H9 (cell line): ENCODE data around the gene ANO6. TPM values are rescaled to one million over a fixed set of nuclear protein-coding genes. Genes with fewer than 3 reads are reported as not detected.
A peak's percentile ranks its signal among the peaks of the same experiment; 100 is the strongest.

Experiments used
- DNase-seq: peaks from one replicate; pipeline ENCODE4 v3.0.0-alpha.2; 2017
- H2AFZ ChIP-seq: one replicate; pipeline ENCODE4 v1.6.1; 2013; ENCODE audit warnings: mild to moderate bottlenecking, low read length, control low read depth, moderate library complexity
- H2AK5ac ChIP-seq: 2 replicates; pipeline ENCODE4 v1.6.1; 2013; ENCODE audit warnings: low read length, control low read depth, mixed read lengths; ENCODE audit not compliant: insufficient read length
- H2BK120ac ChIP-seq: one replicate; pipeline ENCODE4 v1.6.1; 2013; ENCODE audit warnings: low read depth, mild to moderate bottlenecking, low read length, control low read depth, inconsistent platforms; ENCODE audit not compliant: poor library complexity, severe bottlenecking
- H2BK12ac ChIP-seq: 2 replicates; pipeline ENCODE4 v1.6.1; 2013; ENCODE audit warnings: low read length, control low read depth, mixed read lengths, low read depth; ENCODE audit not compliant: insufficient read length
- H2BK15ac ChIP-seq: 2 replicates; pipeline ENCODE4 v1.6.1; 2013; ENCODE audit warnings: low read depth, low read length, control low read depth
- H2BK20ac ChIP-seq: one replicate; pipeline ENCODE4 v1.6.1; 2013; ENCODE audit warnings: low read depth, mild to moderate bottlenecking, low read length, control low read depth, inconsistent platforms; ENCODE audit not compliant: poor library complexity, severe bottlenecking
- H2BK5ac ChIP-seq: 2 replicates; pipeline ENCODE4 v1.6.1; 2013; ENCODE audit warnings: low read length, control low read depth, mixed read lengths; ENCODE audit not compliant: insufficient read length
- H3K14ac ChIP-seq: 2 replicates; pipeline ENCODE4 v1.6.1; 2013; ENCODE audit warnings: low read length, control low read depth; ENCODE audit not compliant: insufficient read depth
- H3K18ac ChIP-seq: 2 replicates; pipeline ENCODE4 v1.6.1; 2013; ENCODE audit warnings: low read depth, mild to moderate bottlenecking, mixed read lengths, low read length, control low read depth; ENCODE audit not compliant: insufficient read length
- H3K23ac ChIP-seq: 2 replicates; pipeline ENCODE4 v1.6.1; 2013; ENCODE audit warnings: low read length, control low read depth, mixed read lengths, low read depth; ENCODE audit not compliant: insufficient read length
- H3K23me2 ChIP-seq: 2 replicates; pipeline ENCODE4 v1.6.1; 2013; ENCODE audit warnings: low read depth, mild to moderate bottlenecking, mixed read lengths, low read length, control low read depth; ENCODE audit not compliant: insufficient read length, poor library complexity, severe bottlenecking
- H3K27ac ChIP-seq: 2 replicates; pipeline ENCODE4 v1.5.1; 2013; ENCODE audit warnings: low read length, control low read depth, mixed read lengths, low read depth; ENCODE audit not compliant: insufficient read length
- H3K27me3 ChIP-seq: 2 replicates; pipeline ENCODE4 v1.6.1; 2013; ENCODE audit warnings: low read length, control low read depth, inconsistent platforms; ENCODE audit not compliant: insufficient read depth
- H3K4ac ChIP-seq: 2 replicates; pipeline ENCODE4 v1.6.1; 2013; ENCODE audit warnings: low read depth, mild to moderate bottlenecking, control low read depth, inconsistent platforms, low read length, moderate library complexity
- H3K4me1 ChIP-seq: 2 replicates; pipeline ENCODE4 v1.6.1; 2013; ENCODE audit warnings: low read length, control low read depth, inconsistent platforms; ENCODE audit not compliant: insufficient read depth
- H3K4me2 ChIP-seq: 2 replicates; pipeline ENCODE4 v1.6.1; 2013; ENCODE audit warnings: low read length, control low read depth, mixed read lengths; ENCODE audit not compliant: insufficient read length, insufficient read depth
- H3K56ac ChIP-seq: 2 replicates; pipeline ENCODE4 v1.6.1; 2013; ENCODE audit warnings: low read depth, mild to moderate bottlenecking, mixed read lengths, low read length, control low read depth; ENCODE audit not compliant: insufficient read length
- H3K79me1 ChIP-seq: 2 replicates; pipeline ENCODE4 v1.6.1; 2013; ENCODE audit warnings: low read depth, mild to moderate bottlenecking, moderate library complexity, low read length, control low read depth, inconsistent platforms; ENCODE audit not compliant: insufficient read depth, poor library complexity, severe bottlenecking
- H3K79me2 ChIP-seq: 2 replicates; pipeline ENCODE4 v1.6.1; 2013; ENCODE audit warnings: low read length, control low read depth, inconsistent platforms; ENCODE audit not compliant: insufficient read depth
- H3K9ac ChIP-seq: 2 replicates; pipeline ENCODE4 v1.6.1; 2013; ENCODE audit warnings: low read length, control low read depth, mixed read lengths; ENCODE audit not compliant: insufficient read length; ENCODE audit errors: extremely low read depth
- H3K9me3 ChIP-seq: one replicate; pipeline ENCODE4 v1.6.1; 2013; ENCODE audit warnings: low read depth, low read length, inconsistent platforms; ENCODE audit not compliant: control insufficient read depth
- H3T11ph ChIP-seq: one replicate; pipeline ENCODE4 v1.6.1; 2013; ENCODE audit warnings: mild to moderate bottlenecking, low read length, control low read depth, inconsistent platforms
- H4K20me1 ChIP-seq: one replicate; pipeline ENCODE4 v1.6.1; 2013; ENCODE audit not compliant: control insufficient read depth, insufficient read length, insufficient read depth
- H4K5ac ChIP-seq: 2 replicates; pipeline ENCODE4 v1.6.1; 2013; ENCODE audit warnings: low read depth, mild to moderate bottlenecking, mixed read lengths, low read length, control low read depth; ENCODE audit not compliant: insufficient read length
- H4K8ac ChIP-seq: replicated peaks from 2 replicates; pipeline ENCODE4 v1.6.1; 2013; ENCODE audit warnings: low read length, control low read depth, mixed read lengths, low read depth; ENCODE audit not compliant: insufficient read length
- H4K91ac ChIP-seq: 2 replicates; pipeline ENCODE4 v1.6.1; 2013; ENCODE audit warnings: low read depth, mild to moderate bottlenecking, moderate library complexity, mixed read lengths, low read length, control low read depth; ENCODE audit not compliant: insufficient read length
- H3K27ac Mint-ChIP-seq, 3 experiments: 2 replicates in 2 of 3; 3 replicates in 1 of 3; pipeline ENCODE4 v1.8.0; 2020 to 2021; ENCODE audit warnings: mixed read lengths in 3 of 3, mild to moderate bottlenecking in 1 of 3, moderate library complexity in 1 of 3
- H3K27me3 Mint-ChIP-seq: 2 replicates; pipeline ENCODE4 v1.8.0; 2021; ENCODE audit warnings: low read depth, mild to moderate bottlenecking, moderate library complexity, mixed read lengths
- H3K36me3 Mint-ChIP-seq, 3 experiments: 2 replicates in 2 of 3; 3 replicates in 1 of 3; pipeline ENCODE4 v1.8.0; 2020 to 2021; ENCODE audit warnings: low read depth in 3 of 3, mixed read lengths in 3 of 3; ENCODE audit not compliant: insufficient read depth in 1 of 3
- H3K4me1 Mint-ChIP-seq, 2 experiments: 2 replicates each; pipeline ENCODE4 v1.8.0; 2020; ENCODE audit warnings: mixed read lengths in 2 of 2
- H3K4me3 Mint-ChIP-seq, 2 experiments: 2 replicates in 1 of 2; 3 replicates in 1 of 2; pipeline ENCODE4 v1.8.0; 2020 to 2021; ENCODE audit warnings: mild to moderate bottlenecking in 2 of 2, mixed read lengths in 2 of 2, moderate library complexity in 1 of 2
- H3K9me3 Mint-ChIP-seq, 2 experiments: 2 replicates in 1 of 2; 3 replicates in 1 of 2; pipeline ENCODE4 v1.8.0; 2020; ENCODE audit warnings: mild to moderate bottlenecking in 2 of 2, mixed read lengths in 2 of 2, moderate library complexity in 1 of 2
- total RNA-seq: library from RNA; stranded (reverse); gene quantifications from 2 replicates; pipeline ENCODE4 v1.2.1, GENCODE V29; 2021
- TF ChIP-seq, protein P1 (sequence below): fragments of 200-600 bp; sonication (generic); conservative IDR thresholded peaks from 3 replicates; pipeline ENCODE4 v1.8.0; 2021; ENCODE audit warnings: antibody characterized with exemption, mild to moderate bottlenecking

Gene ANO6
- total RNA-seq, 1 experiment from 2014 or later = 24.3 TPM

DNA sequence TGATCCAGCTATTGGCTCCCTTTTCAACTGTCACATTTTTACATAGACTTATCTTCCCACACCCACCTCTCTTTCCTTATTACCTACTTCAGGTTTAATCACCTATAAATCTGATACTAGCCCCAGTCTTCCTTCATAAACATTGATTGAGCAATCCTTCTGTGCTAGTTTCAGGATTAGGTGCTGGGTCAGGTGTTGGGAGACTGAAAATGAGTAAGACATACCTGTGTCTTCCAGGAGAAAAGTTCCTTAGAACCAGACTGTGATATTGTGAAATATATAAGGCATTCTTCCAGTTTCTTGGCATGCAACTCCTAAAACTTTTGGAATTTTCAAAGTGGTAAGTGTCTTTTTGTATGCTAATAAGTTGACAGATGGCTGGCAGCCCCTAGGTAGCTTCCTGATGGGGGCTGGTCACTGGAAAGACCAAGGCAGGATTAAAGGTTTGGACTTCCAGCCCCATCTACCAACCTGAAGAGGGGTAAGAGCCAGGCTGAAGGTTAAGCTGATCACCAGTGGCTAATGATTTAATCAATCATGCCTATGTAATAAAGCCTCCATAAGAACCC is 4.6 kb downstream of the ANO6 start:
- H3K4me3 Mint-ChIP-seq = 0 out of 5 replicates have a peak overlapping the region, but pooled peaks of 1 of the 2 experiments have one; percentile 27
- no peak overlapping the region for H3K56ac ChIP-seq
- H3K79me2 ChIP-seq = peaks cover 38% of the 10 kb centered on the region; the same call in 1 of the 2 replicates
- H3K79me1 ChIP-seq = peaks cover 5% of the 10 kb centered on the region
- H2AFZ ChIP-seq = no peak overlapping the region
- peaks cover 9% of the 10 kb centered on the region for H3K23me2 ChIP-seq
- peak overlapping the region; percentile 47 for H3K4me2 ChIP-seq
- H2BK120ac ChIP-seq = no peak overlapping the region
- no peak overlapping the region for H2BK5ac ChIP-seq
- no peaks in the 10 kb centered on the region for H4K20me1 ChIP-seq
- peaks cover 10% of the 10 kb centered on the region for H3K4me1 ChIP-seq
- H3K27ac ChIP-seq = no peak overlapping the region
- H4K8ac ChIP-seq = no peak overlapping the region
- H3K4ac ChIP-seq = no peak overlapping the region
- H3K9me3 ChIP-seq = no peaks in the 10 kb centered on the region
- H2BK12ac ChIP-seq = no peak overlapping the region
- H2AK5ac ChIP-seq = no peak overlapping the region
- no peaks in the 10 kb centered on the region for H3K27me3 ChIP-seq
- no peak overlapping the region; a peak in 2 of 7 replicates for H3K27ac Mint-ChIP-seq
- peaks cover 49 to 50% of the 10 kb centered on the region in 2 experiments for H3K4me1 Mint-ChIP-seq
- H3K23ac ChIP-seq = no peak overlapping the region
- TF ChIP-seq, protein P1, sequence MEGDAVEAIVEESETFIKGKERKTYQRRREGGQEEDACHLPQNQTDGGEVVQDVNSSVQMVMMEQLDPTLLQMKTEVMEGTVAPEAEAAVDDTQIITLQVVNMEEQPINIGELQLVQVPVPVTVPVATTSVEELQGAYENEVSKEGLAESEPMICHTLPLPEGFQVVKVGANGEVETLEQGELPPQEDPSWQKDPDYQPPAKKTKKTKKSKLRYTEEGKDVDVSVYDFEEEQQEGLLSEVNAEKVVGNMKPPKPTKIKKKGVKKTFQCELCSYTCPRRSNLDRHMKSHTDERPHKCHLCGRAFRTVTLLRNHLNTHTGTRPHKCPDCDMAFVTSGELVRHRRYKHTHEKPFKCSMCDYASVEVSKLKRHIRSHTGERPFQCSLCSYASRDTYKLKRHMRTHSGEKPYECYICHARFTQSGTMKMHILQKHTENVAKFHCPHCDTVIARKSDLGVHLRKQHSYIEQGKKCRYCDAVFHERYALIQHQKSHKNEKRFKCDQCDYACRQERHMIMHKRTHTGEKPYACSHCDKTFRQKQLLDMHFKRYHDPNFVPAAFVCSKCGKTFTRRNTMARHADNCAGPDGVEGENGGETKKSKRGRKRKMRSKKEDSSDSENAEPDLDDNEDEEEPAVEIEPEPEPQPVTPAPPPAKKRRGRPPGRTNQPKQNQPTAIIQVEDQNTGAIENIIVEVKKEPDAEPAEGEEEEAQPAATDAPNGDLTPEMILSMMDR = no peak
- no peak overlapping the region for H3K18ac ChIP-seq
- no peak overlapping the region for H2BK15ac ChIP-seq
- H3K27me3 Mint-ChIP-seq = no peaks in the 10 kb centered on the region
- no peak overlapping the region for H3T11ph ChIP-seq
- DNase-seq = no peak
- H4K91ac ChIP-seq = no peak overlapping the region
- H2BK20ac ChIP-seq = no peak overlapping the region
- H3K9me3 Mint-ChIP-seq = peaks cover 0 to 2% of the 10 kb centered on the region in 2 experiments; a peak in 2 of 5 replicates
- peaks cover 14 to 17% (median 15%) of the 10 kb centered on the region in 3 experiments for H3K36me3 Mint-ChIP-seq
- no peak overlapping the region for H4K5ac ChIP-seq
- no peak overlapping the region for H3K9ac ChIP-seq
- H3K14ac ChIP-seq = no peak overlapping the region
